HL-60 (cell line): ENCODE measurements around the gene SLC2A13.
A peak's percentile ranks its signal among the peaks of the same experiment; 100 is the strongest.

Experiments
- DNase-seq, 2 experiments: peaks; one replicate each; pipeline ENCODE4 v3.0.0-alpha.2; 2010 to 2020; ENCODE audit warnings: low read depth in 1 of 2, low spot score in 1 of 2
- H3K27ac ChIP-seq: fragments of 250-450 bp; sonication (Bioruptor Pico); replicated peaks from 2 replicates; pipeline ENCODE4 v1.5.1; 2020; ENCODE audit warnings: mild to moderate bottlenecking, moderate library complexity
- H3K27me3 ChIP-seq: fragments of 250-450 bp; sonication (Bioruptor Pico); 2 replicates; pipeline ENCODE4 v1.5.1; 2021; ENCODE audit warnings: mild to moderate bottlenecking, moderate library complexity; ENCODE audit not compliant: insufficient read depth, poor library complexity, severe bottlenecking
- H3K4me3 ChIP-seq: replicated peaks from 2 replicates; pipeline ENCODE4 v1.5.1; 2011; ENCODE audit warnings: mild to moderate bottlenecking, control low read depth, low read length; ENCODE audit not compliant: insufficient read depth
- CTCF ChIP-seq: IDR thresholded peaks from one replicate; pipeline ENCODE4 v1.5.1; 2011; ENCODE audit warnings: low read length, control low read depth, inconsistent platforms; ENCODE audit not compliant: insufficient read depth
- GABPA ChIP-seq: IDR thresholded peaks from 2 replicates; pipeline ENCODE4 v1.6.1; 2012; ENCODE audit warnings: low read depth
- POLR2AphosphoS5 ChIP-seq: IDR thresholded peaks from 2 replicates; pipeline ENCODE4 v1.6.1; 2012; ENCODE audit warnings: low read depth
- REST ChIP-seq: IDR thresholded peaks from 2 replicates; pipeline ENCODE4 v1.6.1; 2012; ENCODE audit warnings: low read depth; ENCODE audit not compliant: insufficient replicate concordance
- SPI1 ChIP-seq: IDR thresholded peaks from 2 replicates; pipeline ENCODE4 v1.6.1; 2012; ENCODE audit warnings: low read depth, mild to moderate bottlenecking, borderline replicate concordance

The SLC2A13 gene

GRCh38 chr12:40107803-40108620 lies 2.1 kb upstream of the SLC2A13 start:
- Histone ChIP-seq H3K27ac (no peak overlapping the region), H3K27me3 (no peaks in the 10 kb centered on the region), H3K4me3 (no peak overlapping the region)
- DNase-seq, result no peak
- no peak for TF ChIP-seq GABPA
- no peak for TF ChIP-seq CTCF
- TF ChIP-seq SPI1, result no peak
- TF ChIP-seq POLR2AphosphoS5, result no peak
- no peak for TF ChIP-seq REST

- peak; percentile 47 to 79 for DNase-seq
- H3K27me3 ChIP-seq, result no peaks in the 10 kb centered on the region
- no peak overlapping the region for H3K27ac ChIP-seq
- peak overlapping the region; percentile 22 for H3K4me3 ChIP-seq
- TF ChIP-seq REST (no peak), CTCF (peak; percentile 80)
Measured at GRCh38 chr12:40107098-40107802, 1.4 kb upstream of the SLC2A13 start.

GRCh38 chr12:40106655-40107054 lies 774 bp upstream of the SLC2A13 start:
- H3K27ac ChIP-seq, result no peak overlapping the region
- H3K27me3 ChIP-seq, result no peaks in the 10 kb centered on the region
- no peak for DNase-seq
- TF ChIP-seq SPI1 (no peak), REST (no peak), GABPA (no peak), POLR2AphosphoS5 (no peak)
- no peak overlapping the region for H3K4me3 ChIP-seq
